H1 (cell line): Measurements from ENCODE around the gene TMEM244. TPM values are rescaled to one million over a fixed set of nuclear protein-coding genes. Genes with fewer than 3 reads are reported as not detected.

Source experiments
- CTCF ChIA-PET: fragments of 300-600 bp; sonication (Branson Sonifier 250); formaldehyde crosslinking; loops from one replicate; lab custom pipeline; 2021; ENCODE audit not compliant: partially characterized antibody; lab: Charles Lee
- POLR2A ChIA-PET: fragments of 300-600 bp; sonication (Branson Sonifier 250); formaldehyde crosslinking; loops from one replicate; lab custom pipeline; 2021; ENCODE audit warnings: inconsistent platforms; ENCODE audit not compliant: partially characterized antibody; lab: Charles Lee
- DNase-seq, 2 experiments: peaks; one replicate each; pipeline versions ENCODE4 v3.0.0 to v3.0.0-alpha.2; 2010 to 2022; ENCODE audit warnings: low spot score in 2 of 2, low read depth in 1 of 2, mixed read lengths in 1 of 2
- FAIRE-seq: peaks from 2 replicates; lab custom pipeline; 2011; peaks lifted over from hg19 to GRCh38; lab: Jason Lieb, UNC
- H2AFZ ChIP-seq: 2 replicates; pipeline ENCODE4 v1.8.1; 2012; ENCODE audit warnings: low read length, inconsistent platforms
- H2AK5ac ChIP-seq: 2 replicates; pipeline ENCODE4 v1.6.1; 2013; ENCODE audit warnings: low read depth, low read length
- H2BK120ac ChIP-seq: replicated peaks from 2 replicates; pipeline ENCODE3; 2013; ENCODE audit warnings: low read depth, low read length, inconsistent platforms
- H2BK12ac ChIP-seq: 2 replicates; pipeline ENCODE4 v1.6.1; 2013; ENCODE audit warnings: low read depth, low read length
- H2BK15ac ChIP-seq: 2 replicates; pipeline ENCODE4 v1.6.1; 2013; ENCODE audit warnings: low read length
- H2BK20ac ChIP-seq: 2 replicates; pipeline ENCODE4 v1.6.1; 2013; ENCODE audit warnings: low read length
- H2BK5ac ChIP-seq: 2 replicates; pipeline ENCODE4 v1.6.1; 2013; ENCODE audit warnings: low read depth, low read length
- H3K14ac ChIP-seq: 2 replicates; pipeline ENCODE4 v1.6.1; 2013; ENCODE audit warnings: inconsistent platforms; ENCODE audit not compliant: insufficient read length
- H3K18ac ChIP-seq: 2 replicates; pipeline ENCODE4 v1.6.1; 2013; ENCODE audit warnings: low read length; ENCODE audit errors: extremely low read depth
- H3K23ac ChIP-seq: 2 replicates; pipeline ENCODE4 v1.6.1; 2013; ENCODE audit warnings: inconsistent platforms; ENCODE audit not compliant: insufficient read length
- H3K23me2 ChIP-seq: 2 replicates; pipeline ENCODE4 v1.6.1; 2013; ENCODE audit warnings: low read depth, low read length
- H3K27ac ChIP-seq: 2 replicates; pipeline ENCODE4 v1.6.1; 2011; ENCODE audit warnings: low read depth, low read length, inconsistent platforms
- H3K27me3 ChIP-seq, 4 experiments: replicated peaks in 1 of 4; 1 replicate in 1 of 4; 2 replicates in 3 of 4; pipeline versions ENCODE4 v1.6.1 to v1.8.1; 2011 to 2013; ENCODE audit warnings: low read length in 3 of 4, mild to moderate bottlenecking in 3 of 4, inconsistent platforms in 2 of 4, mixed read lengths in 2 of 4, moderate library complexity in 1 of 4; ENCODE audit not compliant: control insufficient read depth in 3 of 4, insufficient read depth in 3 of 4; ENCODE audit errors: extremely low read depth in 1 of 4
- H3K36me3 ChIP-seq, 4 experiments: 2 replicates each; pipeline versions ENCODE4 v1.6.1 to v1.8.1; 2011 to 2013; ENCODE audit warnings: mild to moderate bottlenecking in 4 of 4, low read length in 3 of 4, moderate library complexity in 2 of 4, control low read depth in 1 of 4, inconsistent platforms in 1 of 4; ENCODE audit not compliant: insufficient read depth in 4 of 4, control insufficient read depth in 2 of 4
- H3K4ac ChIP-seq: replicated peaks from 2 replicates; pipeline ENCODE3; 2013; ENCODE audit warnings: low read length, low read depth, mixed read lengths, inconsistent platforms; ENCODE audit not compliant: insufficient read length
- H3K4me1 ChIP-seq, 4 experiments: replicated peaks in 1 of 4; 1 replicate in 1 of 4; 2 replicates in 3 of 4; pipeline versions ENCODE4 v1.6.1 to v1.8.1; 2011 to 2013; ENCODE audit warnings: low read length in 3 of 4, inconsistent platforms in 2 of 4, mixed read lengths in 1 of 4; ENCODE audit not compliant: insufficient read depth in 4 of 4, control insufficient read depth in 3 of 4
- H3K4me2 ChIP-seq, 2 experiments: 2 replicates each; pipeline versions ENCODE4 v1.6.1 to v1.8.1; 2011 to 2013; ENCODE audit warnings: low read depth in 2 of 2, low read length in 2 of 2, control low read depth in 1 of 2, inconsistent platforms in 1 of 2, mild to moderate bottlenecking in 1 of 2; ENCODE audit not compliant: insufficient read depth in 1 of 2
- H3K4me3 ChIP-seq, 4 experiments: fragments of 200-600, 300-600 bp in 1 of 4; sonication (generic), shearing (Covaris generic), sonication (Bioruptor Twin) in 1 of 4; 2 replicates each; pipeline versions ENCODE4 v1.5.1 to v1.8.1; 2011 to 2016; ENCODE audit warnings: low read length in 4 of 4, low read depth in 3 of 4, control low read depth in 2 of 4, inconsistent platforms in 2 of 4, mild to moderate bottlenecking in 2 of 4, mixed read lengths in 1 of 4, moderate library complexity in 1 of 4; ENCODE audit not compliant: insufficient read depth in 2 of 4; ENCODE audit errors: extremely low read depth in 1 of 4
- H3K56ac ChIP-seq: replicated peaks from 2 replicates; pipeline ENCODE3; 2013; ENCODE audit warnings: low read depth, mild to moderate bottlenecking, mixed read lengths, low read length, inconsistent platforms; ENCODE audit not compliant: insufficient read length
- H3K79me1 ChIP-seq: 2 replicates; pipeline ENCODE4 v1.6.1; 2013; ENCODE audit warnings: low read depth, low read length, control low read depth
- H3K79me2 ChIP-seq, 2 experiments: 2 replicates each; pipeline versions ENCODE4 v1.6.1 to v1.8.1; 2012 to 2013; ENCODE audit warnings: low read length in 2 of 2, mild to moderate bottlenecking in 2 of 2, inconsistent platforms in 1 of 2; ENCODE audit not compliant: insufficient read depth in 2 of 2, control insufficient read depth in 1 of 2
- H3K9ac ChIP-seq, 4 experiments: replicated peaks in 1 of 4; 1 replicate in 1 of 4; 2 replicates in 3 of 4; pipeline versions ENCODE4 v1.6.1 to v1.8.1; 2011 to 2013; ENCODE audit warnings: low read depth in 3 of 4, low read length in 3 of 4, control low read depth in 2 of 4, mild to moderate bottlenecking in 2 of 4, moderate library complexity in 2 of 4, inconsistent platforms in 1 of 4; ENCODE audit errors: extremely low read depth in 1 of 4
- H3K9me3 ChIP-seq, 2 experiments: 2 replicates each; pipeline versions ENCODE4 v1.6.1 to v1.8.1; 2012 to 2013; ENCODE audit warnings: mild to moderate bottlenecking in 2 of 2, moderate library complexity in 2 of 2, control low read depth in 1 of 2, inconsistent platforms in 1 of 2, low read depth in 1 of 2, low read length in 1 of 2, mixed read lengths in 1 of 2; ENCODE audit not compliant: insufficient read depth in 2 of 2
- H4K20me1 ChIP-seq, 2 experiments: replicated peaks in 1 of 2; 2 replicates each; pipeline versions ENCODE3 to v1.8.1; 2011 to 2013; ENCODE audit warnings: inconsistent platforms in 2 of 2, low read length in 2 of 2, mild to moderate bottlenecking in 1 of 2; ENCODE audit not compliant: insufficient read depth in 2 of 2, control insufficient read depth in 1 of 2
- H4K5ac ChIP-seq: 2 replicates; pipeline ENCODE4 v1.6.1; 2013; ENCODE audit warnings: low read length, low read depth, mixed read lengths, inconsistent platforms; ENCODE audit not compliant: insufficient read length
- H4K8ac ChIP-seq: 2 replicates; pipeline ENCODE4 v1.8.0; 2013; ENCODE audit warnings: mild to moderate bottlenecking, moderate library complexity, low read length, inconsistent platforms; ENCODE audit not compliant: insufficient read depth; ENCODE audit errors: extremely low read depth
- H4K91ac ChIP-seq: replicated peaks from 2 replicates; pipeline ENCODE3; 2013; ENCODE audit warnings: low read length, mixed read lengths, inconsistent platforms; ENCODE audit not compliant: insufficient read length
- BRCA1 ChIP-seq: IDR thresholded peaks from 2 replicates; pipeline ENCODE4 v1.6.1; 2012; ENCODE audit warnings: low read depth, low read length, improper control_type of control experiment
- CBX5 ChIP-seq: fragments of 300-800, 300-1000 bp; sonication (generic); IDR thresholded peaks from 2 replicates; pipeline ENCODE4 v1.7.1; 2016; ENCODE audit warnings: antibody characterized with exemption, low read length, low read depth
- CEBPB ChIP-seq: IDR thresholded peaks from 2 replicates; pipeline ENCODE4 v1.6.1; 2012; ENCODE audit warnings: low read depth, low read length
- HDAC6 ChIP-seq: IDR thresholded peaks from one replicate; pipeline ENCODE4 v1.7.1; 2012; ENCODE audit warnings: low read depth, mild to moderate bottlenecking, inconsistent platforms, low read length, moderate library complexity
- KDM4A ChIP-seq: IDR thresholded peaks from one replicate; pipeline ENCODE4 v1.7.1; 2012; ENCODE audit warnings: low read depth, mild to moderate bottlenecking, moderate library complexity, low read length, inconsistent platforms; ENCODE audit not compliant: severe bottlenecking
- KDM5A ChIP-seq: fragments of 200-600 bp; IDR thresholded peaks from 2 replicates; pipeline ENCODE4 v1.7.1; 2012; ENCODE audit warnings: mild to moderate bottlenecking, low read length, inconsistent platforms, mixed read lengths
- POLR2A ChIP-seq, 2 experiments: IDR thresholded peaks; 1 replicate in 1 of 2; 2 replicates in 1 of 2; pipeline ENCODE4 v1.6.1; 2011; ENCODE audit warnings: low read depth in 2 of 2, low read length in 2 of 2, mild to moderate bottlenecking in 2 of 2; ENCODE audit errors: control extremely low read depth in 1 of 2
- POLR2AphosphoS5 ChIP-seq: IDR thresholded peaks from 2 replicates; pipeline ENCODE4 v1.6.1; 2011; ENCODE audit warnings: low read depth, low read length
- POU5F1 ChIP-seq: IDR thresholded peaks from 2 replicates; pipeline ENCODE4 v1.6.1; 2011; ENCODE audit warnings: low read depth, mild to moderate bottlenecking, low read length, moderate library complexity
- RFX5 ChIP-seq: IDR thresholded peaks from 2 replicates; pipeline ENCODE4 v1.6.1; 2011; ENCODE audit warnings: low read depth, low read length, improper control_type of control experiment, borderline replicate concordance
- RXRA ChIP-seq: IDR thresholded peaks from 2 replicates; pipeline ENCODE4 v1.6.1; 2011; ENCODE audit warnings: low read depth, mild to moderate bottlenecking, low read length, moderate library complexity; ENCODE audit not compliant: insufficient read depth
- SIRT6 ChIP-seq: IDR thresholded peaks from one replicate; pipeline ENCODE4 v1.7.1; 2012; ENCODE audit warnings: low read length, inconsistent platforms
- WGBS, 2 experiments: shearing (Covaris generic) in 1 of 2; methylation state at CpG; one replicate each; pipeline versions ENCODE4 v1.1.6 to v1.1.7; 2013 to 2015; ENCODE audit warnings: low lambda C conversion rate in 2 of 2, mixed read lengths in 2 of 2, inconsistent platforms in 1 of 2, low coverage in 1 of 2, missing lambda C conversion rate in 1 of 2; ENCODE audit not compliant: insufficient replicate concordance in 2 of 2, insufficient coverage in 1 of 2, insufficient read length in 1 of 2; ENCODE audit errors: extremely low coverage in 1 of 2, missing lambda C conversion rate in 1 of 2; 5-methylcytosine and 5-hydroxymethylcytosine counted together
- polyA plus RNA-seq, 7 experiments: library from polyadenylated mRNA; depleted of rRNA in 3 of 7; stranded (reverse) in 5 of 7; unstranded in 2 of 7; fragments of >200 nt in 5 of 7; fragments of 200-250 nt in 2 of 7; gene quantifications; 1 replicate in 5 of 7; 2 replicates in 1 of 7; 4 replicates in 1 of 7; pipeline versions ENCODE4 v1.2.1 to v1.2.3, GENCODE V29; 2011 to 2013; ENCODE audit warnings: missing spikeins in 2 of 7, mixed read lengths in 2 of 7
- total RNA-seq: library from RNA; stranded (reverse); fragmentation: NEBNext Ultra II Directional; extraction: Animal tissue kit (Norgen Biotek cat#: 25700); gene quantifications from 2 replicates; pipeline ENCODE4 v1.2.1, GENCODE V29; 2021

TMEM244 gene
- total and polyA plus RNA-seq, 2 of the 8 experiments (the other 6 are each of a cell fraction or from before 2014, with no cell fraction given): not detected

DNA sequence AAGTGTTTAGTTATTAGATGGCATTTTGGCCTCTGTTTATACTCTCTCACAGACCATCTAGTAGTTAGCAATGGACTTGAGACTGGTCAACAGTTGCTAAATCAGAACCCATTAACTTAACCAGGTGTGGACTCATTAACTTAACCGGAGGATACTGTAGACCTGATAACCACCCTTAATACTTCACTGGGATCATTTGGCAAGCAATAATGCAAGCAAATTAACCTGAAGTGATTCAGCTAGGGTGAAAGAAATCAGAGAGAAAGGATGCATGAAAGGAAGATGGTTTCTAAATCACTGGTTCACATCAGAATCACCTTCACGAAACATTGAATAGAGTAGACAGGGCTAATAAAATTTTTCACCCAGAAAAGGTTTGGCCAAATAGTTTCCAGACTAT is 73.3 kb downstream of the TMEM244 start:
- Histone ChIP-seq H3K79me2 (no peaks in the 10 kb centered on the region), H3K79me1 (no peaks in the 10 kb centered on the region), H3K4me1 (no peaks in the 10 kb centered on the region), H3K36me3 (no peaks in the 10 kb centered on the region), H3K9ac (no peak overlapping the region), H3K4ac (no peak overlapping the region), H3K14ac (no peak overlapping the region), H3K27ac (no peak overlapping the region), H3K56ac (no peak overlapping the region), H4K5ac (no peak overlapping the region), H3K23me2 (no peaks in the 10 kb centered on the region), H3K4me2 (no peak overlapping the region), H4K91ac (no peak overlapping the region), H3K23ac (no peak overlapping the region), H4K8ac (no peak overlapping the region), H2BK120ac (no peak overlapping the region), H2AFZ (no peak overlapping the region), H2BK12ac (no peak overlapping the region), H2AK5ac (no peak overlapping the region), H2BK5ac (no peak overlapping the region), H3K4me3 (no peak overlapping the region), H2BK20ac (no peak overlapping the region), H2BK15ac (no peak overlapping the region), H3K18ac (no peak overlapping the region), H3K27me3 (no peaks in the 10 kb centered on the region), H4K20me1 (no peaks in the 10 kb centered on the region), H3K9me3 (no peaks in the 10 kb centered on the region)
- TF ChIP-seq BRCA1 (no peak), KDM5A (no peak), CEBPB (no peak), CBX5 (no peak), KDM4A (no peak), POU5F1 (no peak), POLR2AphosphoS5 (no peak), RXRA (no peak), RFX5 (no peak), POLR2A (IDR thresholded peaks at IDR 0.05; ENCODE audit: control extremely low read depth in 1 of 2, low read depth in 2 of 2, low read length in 2 of 2) (no peak), SIRT6 (no peak), HDAC6 (no peak)
- ChIA-PET POLR2A (no interaction called here), CTCF (interaction anchor here (8.9 kb wide), 1 partner anchor 12 kb away, joined by 71 read pairs; no protein-coding TSS in a partner anchor)
- DNase-seq (no peak), FAIRE-seq (no peak)
- WGBS, 2 experiments: 89% methylated on average over 2 of the region's 2 CpGs; no CpG with 5 or more reads in 1 of the 2 experiments
